ENCODE results near the gene TNIK. TPM values are rescaled to one million over a fixed set of nuclear protein-coding genes. Genes with fewer than 3 reads are reported as not detected.

TNIK gene
- polyA plus RNA-seq, 1 of the 3 experiments (the other 2 are of a cell fraction): 19.4 TPM

- Histone ChIP-seq H3K36me3 (replicated peaks in 1 of 2; ENCODE audit: control insufficient read depth in 1 of 2, insufficient read depth in 2 of 2, low read length in 1 of 2) (peaks cover 7 to 25% of the 10 kb centered on the region in 2 experiments), H3K9ac (no peak overlapping the region), H3K27ac (ENCODE audit: low read depth in 2 of 2, low read length in 1 of 2) (no peak overlapping the region), H3K4me1 (ENCODE audit: control insufficient read depth in 1 of 2, insufficient read depth in 2 of 2, low read depth in 1 of 2, low read length in 1 of 2) (peaks cover 0 to 28% of the 10 kb centered on the region in 2 experiments; a peak in 2 of 4 replicates), H3K9me2 (no peaks in the 10 kb centered on the region), H3K4me2 (no peak overlapping the region), H3K79me2 (ENCODE audit: insufficient read depth) (no peaks in the 10 kb centered on the region), H3K4me3 (ENCODE audit: low read depth in 2 of 2, low read length in 1 of 2) (no peak overlapping the region), H3F3A (replicated peaks; ENCODE audit: insufficient read depth) (peaks cover 16% of the 10 kb centered on the region), H3K27me3 (ENCODE audit: insufficient read depth) (no peaks in the 10 kb centered on the region), H4K20me1 (ENCODE audit: insufficient read depth) (no peaks in the 10 kb centered on the region), H2AFZ (ENCODE audit: low read depth) (no peak overlapping the region), H3K9me3 (no peaks in the 10 kb centered on the region)
- TF ChIP-seq JUND (IDR thresholded peaks at IDR 0.05): no peak
- no peak for TF ChIP-seq SIN3A (IDR thresholded peaks at IDR 0.05; ENCODE audit: borderline replicate concordance, low read depth, low read length)
- no peak for TF ChIP-seq CTCF (IDR thresholded peaks at IDR 0.05)
- TF ChIP-seq YY1 (IDR thresholded peaks at IDR 0.05; ENCODE audit: low read depth): no peak
- TF ChIP-seq SMC3 (IDR thresholded peaks at IDR 0.05; ENCODE audit: low read depth, low read length): no peak
- TF ChIP-seq NRF1 (IDR thresholded peaks at IDR 0.05; ENCODE audit: low read depth, low read length): no peak
- TF ChIP-seq EZH2phosphoT487 (IDR thresholded peaks at IDR 0.05; ENCODE audit: borderline replicate concordance, low read depth): no peak
- TF ChIP-seq IRF3 (IDR thresholded peaks at IDR 0.05; ENCODE audit: low read depth, low read length): no peak
- TF ChIP-seq GABPA (IDR thresholded peaks at IDR 0.05; ENCODE audit: low read depth): no peak
- TF ChIP-seq MXI1 (IDR thresholded peaks at IDR 0.05; ENCODE audit: low read depth, low read length): no peak
- no peak for TF ChIP-seq FOXJ3 (CRISPR knock-in tag; IDR thresholded peaks at IDR 0.05)
- no peak for TF ChIP-seq ZBTB33 (IDR thresholded peaks at IDR 0.05; ENCODE audit: borderline replicate concordance, low read depth)
- TF ChIP-seq FOXM1 (IDR thresholded peaks at IDR 0.05; ENCODE audit: low read depth): no peak
- DNase-seq: no peak
- WGBS (ENCODE audit: low lambda C conversion rate): 93% methylated on average over 3 of the region's 3 CpGs
- CTCF ChIA-PET: interaction anchor here (1.2 kb wide), 1 partner anchor 10 kb away, joined by 3 read pairs; no protein-coding TSS in a partner anchor
- POLR2A ChIA-PET: no interaction called here
Measured at GRCh38 chr3:171059978-171060377, 400.2 kb downstream of the TNIK start.
